GM23338 (cell line): ENCODE data around the gene NOX5. TPM values are rescaled to one million over a fixed set of nuclear protein-coding genes. Genes with fewer than 3 reads are reported as not detected.

ENCODE experiments used
- ATAC-seq: fragments of 200-7000 bp; cut with Tn5 transposase; 3 replicates; pipeline ENCODE4 v1.9.1; 2020
- DNase-seq: peaks from one replicate; pipeline ENCODE4 v3.0.0-alpha.2; 2015; ENCODE audit warnings: low spot score
- H2AFZ ChIP-seq: fragments of 200-600 bp; sonication (generic); 2 replicates; pipeline ENCODE4 v1.8.0; 2016; ENCODE audit warnings: antibody characterized with exemption, mild to moderate bottlenecking, moderate library complexity
- H3F3A ChIP-seq: fragments of 200-600 bp; sonication (generic); replicated peaks from 2 replicates; pipeline ENCODE4 v1.8.0; 2017; ENCODE audit warnings: antibody characterized with exemption, mixed run types, low read depth
- H3K27ac ChIP-seq: fragments of 200-600 bp; sonication (generic); 2 replicates; pipeline ENCODE4 v1.6.1; 2016; ENCODE audit warnings: low read depth
- H3K27me3 ChIP-seq: fragments of 200-600 bp; sonication (generic); 2 replicates; pipeline ENCODE4 v1.8.0; 2016; ENCODE audit warnings: mild to moderate bottlenecking, mixed run types, moderate library complexity; ENCODE audit not compliant: insufficient read depth
- H3K36me3 ChIP-seq: fragments of 200-600 bp; sonication (generic); 2 replicates; pipeline ENCODE4 v1.8.0; 2016; ENCODE audit warnings: mild to moderate bottlenecking; ENCODE audit not compliant: insufficient read depth
- H3K4me1 ChIP-seq: fragments of 200-600 bp; sonication (generic); 2 replicates; pipeline ENCODE4 v1.8.0; 2016; ENCODE audit warnings: mild to moderate bottlenecking, moderate library complexity; ENCODE audit not compliant: insufficient read depth
- H3K4me2 ChIP-seq: fragments of 200-600 bp; sonication (generic); 2 replicates; pipeline ENCODE4 v1.7.1; 2017; ENCODE audit warnings: mixed run types
- H3K4me3 ChIP-seq: fragments of 200-600 bp; sonication (generic); 2 replicates; pipeline ENCODE4 v1.6.1; 2016; ENCODE audit warnings: mixed run types
- H3K79me2 ChIP-seq: fragments of 200-600 bp; sonication (generic); replicated peaks from 2 replicates; pipeline ENCODE4 v1.8.0; 2017; ENCODE audit warnings: mild to moderate bottlenecking; ENCODE audit not compliant: insufficient read depth
- H3K9me2 ChIP-seq: fragments of 200-600 bp; sonication (generic); 2 replicates; pipeline ENCODE4 v1.8.0; 2017; ENCODE audit not compliant: insufficient read depth
- H4K20me1 ChIP-seq: fragments of 200-600 bp; sonication (generic); replicated peaks from 2 replicates; pipeline ENCODE4 v1.8.0; 2017; ENCODE audit warnings: mild to moderate bottlenecking; ENCODE audit not compliant: insufficient read depth
- H3K27ac Mint-ChIP-seq: 2 replicates; pipeline ENCODE4 v1.8.0; 2020; ENCODE audit warnings: inconsistent platforms, mild to moderate bottlenecking, moderate library complexity, mixed read lengths
- H3K27me3 Mint-ChIP-seq: 3 replicates; pipeline ENCODE4 v1.8.0; 2022; ENCODE audit warnings: low read depth, mild to moderate bottlenecking, moderate library complexity, mixed read lengths, inconsistent platforms; ENCODE audit not compliant: insufficient read depth, poor library complexity
- H3K36me3 Mint-ChIP-seq: 3 replicates; pipeline ENCODE4 v1.8.0; 2021; ENCODE audit warnings: low read depth, mild to moderate bottlenecking, inconsistent platforms, moderate library complexity, mixed read lengths
- H3K4me1 Mint-ChIP-seq: 3 replicates; pipeline ENCODE4 v1.8.0; 2020; ENCODE audit warnings: mild to moderate bottlenecking, inconsistent platforms, mixed read lengths
- H3K4me3 Mint-ChIP-seq: 3 replicates; pipeline ENCODE4 v1.8.0; 2021; ENCODE audit warnings: moderate library complexity, mild to moderate bottlenecking, inconsistent platforms, mixed read lengths
- H3K9me3 Mint-ChIP-seq: 3 replicates; pipeline ENCODE4 v1.8.0; 2020; ENCODE audit warnings: moderate library complexity, mild to moderate bottlenecking, inconsistent platforms, mixed read lengths
- CREB1 ChIP-seq: fragments of 250-450 bp; sonication (Bioruptor Pico); IDR thresholded peaks from 2 replicates; pipeline ENCODE4 v1.5.0; 2020; ENCODE audit warnings: low read depth, mild to moderate bottlenecking, moderate library complexity
- CTCF ChIP-seq, 2 experiments: fragments of 200-600 bp in 1 of 2; sonication (generic) in 1 of 2; conservative IDR thresholded peaks; 2 replicates each; pipeline versions ENCODE4 v1.5.1 to v1.6.1; 2016 to 2017; ENCODE audit warnings: antibody characterized with exemption in 2 of 2, low read depth in 2 of 2, mild to moderate bottlenecking in 2 of 2, moderate library complexity in 1 of 2
- ETS1 ChIP-seq: IDR thresholded peaks from 2 replicates; pipeline ENCODE4 v1.6.1; 2016; ENCODE audit warnings: antibody characterized with exemption
- EZH2 ChIP-seq: fragments of 200-600 bp; sonication (generic); IDR thresholded peaks from one replicate; pipeline ENCODE4 v1.8.0; 2017; ENCODE audit warnings: antibody characterized with exemption, mild to moderate bottlenecking, low read depth; ENCODE audit not compliant: unreplicated experiment
- EZH2phosphoT487 ChIP-seq: fragments of 200-600 bp; sonication (generic); IDR thresholded peaks from one replicate; pipeline ENCODE4 v1.8.1; 2018; ENCODE audit warnings: antibody characterized with exemption; ENCODE audit not compliant: unreplicated experiment
- JUNB ChIP-seq: IDR thresholded peaks from one replicate; pipeline ENCODE4 v1.6.1; 2016; ENCODE audit warnings: antibody characterized with exemption; ENCODE audit not compliant: unreplicated experiment
- NANOG ChIP-seq: IDR thresholded peaks from 2 replicates; pipeline ENCODE4 v1.6.1; 2016; ENCODE audit warnings: antibody characterized with exemption, borderline replicate concordance
- POLR2AphosphoS5 ChIP-seq: IDR thresholded peaks from 2 replicates; pipeline ENCODE4 v1.6.1; 2016; ENCODE audit warnings: antibody characterized with exemption, low read depth
- REST ChIP-seq: IDR thresholded peaks from one replicate; pipeline ENCODE4 v1.6.1; 2018; ENCODE audit warnings: antibody characterized with exemption; ENCODE audit not compliant: unreplicated experiment
- STAT1 ChIP-seq: IDR thresholded peaks from one replicate; pipeline ENCODE4 v1.6.1; 2016; ENCODE audit warnings: antibody characterized with exemption; ENCODE audit not compliant: unreplicated experiment
- ZNF114 ChIP-seq: fragments of 250-450 bp; sonication (Bioruptor Pico); IDR thresholded peaks from 2 replicates; pipeline ENCODE4 v1.5.0; 2020; ENCODE audit warnings: mild to moderate bottlenecking, moderate library complexity
- ZNF331 ChIP-seq: fragments of 250-450 bp; sonication (Bioruptor Pico); IDR thresholded peaks from 2 replicates; pipeline ENCODE4 v1.5.0; 2020; ENCODE audit warnings: low read depth, mild to moderate bottlenecking, moderate library complexity
- polyA plus RNA-seq: library from polyadenylated mRNA; unstranded; fragments of >200 nt; fragmentation: Nextera tagmentation; extraction: Ambion mirVana; gene quantifications from 2 replicates; pipeline ENCODE4 v1.2.1, GENCODE V29; 2016
- total RNA-seq: library from RNA; depleted of rRNA; stranded (reverse); fragments of >200 nt; shearing (Covaris generic); gene quantifications from 2 replicates; pipeline ENCODE4 v1.2.3, GENCODE V29; 2014

The NOX5 gene
- total and polyA plus RNA-seq, 2 experiments from 2014 or later = 0.03 TPM; not detected in 1

- TF ChIP-seq REST (no peak), STAT1 (no peak), POLR2AphosphoS5 (no peak), ETS1 (no peak), JUNB (no peak), EZH2 (no peak)
These were observed 18.3 kb downstream of the NOX5 start (continued) for GRCh38 chr15:69032703-69033373.

- no peaks in the 10 kb centered on the region for H3K9me3 Mint-ChIP-seq
- H3K4me3 Mint-ChIP-seq = no peak overlapping the region
- Histone ChIP-seq H3K36me3 (no peaks in the 10 kb centered on the region), H4K20me1 (no peaks in the 10 kb centered on the region), H2AFZ (no peak overlapping the region), H3K27ac (no peak overlapping the region), H3K27me3 (peaks cover 9% of the 10 kb centered on the region; the same call in 1 of the 2 replicates), H3K79me2 (no peaks in the 10 kb centered on the region), H3F3A (no peaks in the 10 kb centered on the region; the same call in 1 of the 2 replicates), H3K4me3 (no peak overlapping the region), H3K9me2 (no peaks in the 10 kb centered on the region), H3K4me1 (no peaks in the 10 kb centered on the region), H3K4me2 (no peak overlapping the region)
- ATAC-seq (no peak), DNase-seq (no peak)
- no peak overlapping the region for H3K27ac Mint-ChIP-seq
- H3K36me3 Mint-ChIP-seq = no peaks in the 10 kb centered on the region
- H3K4me1 Mint-ChIP-seq = no peaks in the 10 kb centered on the region
- peaks cover 13% of the 10 kb centered on the region for H3K27me3 Mint-ChIP-seq
- TF ChIP-seq CREB1 (CRISPR knock-in tag) = no peak
- no peak for TF ChIP-seq POLR2AphosphoS5
- TF ChIP-seq EZH2 = no peak
- TF ChIP-seq ZNF331 (CRISPR knock-in tag) = no peak
- TF ChIP-seq ETS1 = no peak
- TF ChIP-seq JUNB = no peak
- no peak for TF ChIP-seq EZH2phosphoT487
- no peak for TF ChIP-seq ZNF114 (CRISPR knock-in tag)
- no peak for TF ChIP-seq CTCF (conservative IDR thresholded peaks at IDR 0.05; ENCODE audit: low read depth in 2 of 2)
- no peak for TF ChIP-seq NANOG
These were observed 19.9 kb downstream of the NOX5 start for GRCh38 chr15:69034352-69034751.
